Osteoblast (primary cell): ENCODE data around the gene LYSMD1. TPM values are rescaled to one million over a fixed set of nuclear protein-coding genes. Genes with fewer than 3 reads are reported as not detected.

ENCODE experiments used
- total RNA-seq: library from RNA; depleted of rRNA; stranded (reverse); fragments of >200 nt; gene quantifications from 2 replicates; pipeline ENCODE4 v1.2.3, GENCODE V29; 2012

The LYSMD1 gene
- total RNA-seq, 1 donor = 12.7 TPM

Other genes with a start within 250 kb of the LYSMD1 start
- gene SETDB1, start 239.5 kb downstream of the LYSMD1 start, total RNA-seq = 38.0 and 42.3 TPM in 2 replicates
- gene CERS2, start 191.1 kb downstream of the LYSMD1 start, total RNA-seq = 159 and 164 TPM in 2 replicates
- under 0.01 TPM in 2 replicates for gene ANXA9, start 183.6 kb downstream of the LYSMD1 start, total RNA-seq
- gene MINDY1, start 159.0 kb downstream of the LYSMD1 start, total RNA-seq = 17.1 and 18.1 TPM in 2 replicates
- 8.3 and 11.6 TPM in 2 replicates for gene PRUNE1, start 157.5 kb downstream of the LYSMD1 start, total RNA-seq
- gene BNIPL, start 129.3 kb downstream of the LYSMD1 start, total RNA-seq = under 0.01 and 1.2 TPM in 2 replicates
- gene C1orf56, start 118.2 kb downstream of the LYSMD1 start, total RNA-seq = 4.4 and 5.4 TPM in 2 replicates
- 44.8 and 49.6 TPM in 2 replicates for gene CDC42SE1, start 106.3 kb downstream of the LYSMD1 start, total RNA-seq
- 1.4 and 1.8 TPM in 2 replicates for gene MLLT11, start 105.5 kb downstream of the LYSMD1 start, total RNA-seq
- 15.6 and 16.3 TPM in 2 replicates for gene GABPB2, start 95.1 kb downstream of the LYSMD1 start, total RNA-seq
- 1.5 and 2.2 TPM in 2 replicates for gene SEMA6C, start 19.3 kb downstream of the LYSMD1 start, total RNA-seq
- gene TNFAIP8L2, start 9.3 kb downstream of the LYSMD1 start, total RNA-seq = not detected in 2 replicates
- gene SCNM1, start 242 bp upstream of the LYSMD1 start, total RNA-seq = 25.3 and 26.8 TPM in 2 replicates
- 0.36 TPM in 1 of 2 replicates, not detected in the other for gene TMOD4, start 10.1 kb upstream of the LYSMD1 start, total RNA-seq
- gene VPS72, start 24.3 kb upstream of the LYSMD1 start, total RNA-seq = 34.7 and 35.1 TPM in 2 replicates
- 64.5 and 67.7 TPM in 2 replicates for gene PIP5K1A, start 32.6 kb upstream of the LYSMD1 start, total RNA-seq
- gene PSMD4, start 88.8 kb upstream of the LYSMD1 start, total RNA-seq = 140 and 150 TPM in 2 replicates
- gene ZNF687, start 116.4 kb upstream of the LYSMD1 start, total RNA-seq = 15.9 and 16.5 TPM in 2 replicates
- 43.3 and 43.8 TPM in 2 replicates for gene PI4KB, start 161.5 kb upstream of the LYSMD1 start, total RNA-seq
- gene RFX5, start 181.3 kb upstream of the LYSMD1 start, total RNA-seq = 22.4 and 24.2 TPM in 2 replicates
- gene SELENBP1, start 206.8 kb upstream of the LYSMD1 start, total RNA-seq = 28.3 and 42.0 TPM in 2 replicates
- gene PSMB4, start 233.7 kb upstream of the LYSMD1 start, total RNA-seq = 362 and 375 TPM in 2 replicates